ENCODE data around the gene BRINP2. TPM values are rescaled to one million over a fixed set of nuclear protein-coding genes. Genes with fewer than 3 reads are reported as not detected.

The BRINP2 gene
- total and polyA plus RNA-seq, 11 donors = 0.11 to 1.2 (median 0.19) TPM

DNA sequence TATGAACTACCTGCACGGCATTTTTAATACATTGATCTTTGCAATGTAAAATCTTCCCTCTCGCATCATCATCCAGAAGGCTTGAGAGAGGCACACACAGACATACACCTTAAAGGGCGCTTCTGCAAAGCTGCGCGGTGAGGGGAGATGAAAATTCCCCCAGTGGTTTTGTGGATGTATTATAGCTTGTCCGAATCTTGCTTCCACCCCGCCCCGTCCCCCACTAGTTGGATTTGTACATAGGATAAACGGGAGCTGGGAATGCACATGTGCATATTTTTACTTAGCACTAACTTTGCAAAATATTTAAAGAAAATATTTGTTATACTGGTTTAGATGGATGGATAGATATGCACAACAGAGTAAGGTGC is 5.7 kb upstream of the BRINP2 start:
- peaks cover 0 to 15% (median 0%) of the 10 kb centered on the region in 12 donors for H3K4me1 ChIP-seq
- WGBS, 4 donors = 3 to 7% (median 6%) methylated on average over 9 of the region's 9 CpGs
- H3K9me3 ChIP-seq = no peaks in the 10 kb centered on the region
- no peak for TF ChIP-seq POLR2A (IDR thresholded peaks at IDR 0.05)
- TF ChIP-seq, protein P1, sequence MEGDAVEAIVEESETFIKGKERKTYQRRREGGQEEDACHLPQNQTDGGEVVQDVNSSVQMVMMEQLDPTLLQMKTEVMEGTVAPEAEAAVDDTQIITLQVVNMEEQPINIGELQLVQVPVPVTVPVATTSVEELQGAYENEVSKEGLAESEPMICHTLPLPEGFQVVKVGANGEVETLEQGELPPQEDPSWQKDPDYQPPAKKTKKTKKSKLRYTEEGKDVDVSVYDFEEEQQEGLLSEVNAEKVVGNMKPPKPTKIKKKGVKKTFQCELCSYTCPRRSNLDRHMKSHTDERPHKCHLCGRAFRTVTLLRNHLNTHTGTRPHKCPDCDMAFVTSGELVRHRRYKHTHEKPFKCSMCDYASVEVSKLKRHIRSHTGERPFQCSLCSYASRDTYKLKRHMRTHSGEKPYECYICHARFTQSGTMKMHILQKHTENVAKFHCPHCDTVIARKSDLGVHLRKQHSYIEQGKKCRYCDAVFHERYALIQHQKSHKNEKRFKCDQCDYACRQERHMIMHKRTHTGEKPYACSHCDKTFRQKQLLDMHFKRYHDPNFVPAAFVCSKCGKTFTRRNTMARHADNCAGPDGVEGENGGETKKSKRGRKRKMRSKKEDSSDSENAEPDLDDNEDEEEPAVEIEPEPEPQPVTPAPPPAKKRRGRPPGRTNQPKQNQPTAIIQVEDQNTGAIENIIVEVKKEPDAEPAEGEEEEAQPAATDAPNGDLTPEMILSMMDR (IDR thresholded peaks at IDR 0.05) = no peak
- intact Hi-C loops (cut with DNase I) = no loop called here
- no peak overlapping the region for H3K27ac ChIP-seq
- H3K27me3 ChIP-seq = peaks cover 0 to 75% (median 42%) of the 10 kb centered on the region in 9 donors
- H3K4me3 ChIP-seq = peak overlapping the region in 9 of 12 donors; percentile 37 to 56 (median 47)
- DNase-seq (no peak), ATAC-seq (no peak)
- no peaks in the 10 kb centered on the region for H3K36me3 ChIP-seq

DNA sequence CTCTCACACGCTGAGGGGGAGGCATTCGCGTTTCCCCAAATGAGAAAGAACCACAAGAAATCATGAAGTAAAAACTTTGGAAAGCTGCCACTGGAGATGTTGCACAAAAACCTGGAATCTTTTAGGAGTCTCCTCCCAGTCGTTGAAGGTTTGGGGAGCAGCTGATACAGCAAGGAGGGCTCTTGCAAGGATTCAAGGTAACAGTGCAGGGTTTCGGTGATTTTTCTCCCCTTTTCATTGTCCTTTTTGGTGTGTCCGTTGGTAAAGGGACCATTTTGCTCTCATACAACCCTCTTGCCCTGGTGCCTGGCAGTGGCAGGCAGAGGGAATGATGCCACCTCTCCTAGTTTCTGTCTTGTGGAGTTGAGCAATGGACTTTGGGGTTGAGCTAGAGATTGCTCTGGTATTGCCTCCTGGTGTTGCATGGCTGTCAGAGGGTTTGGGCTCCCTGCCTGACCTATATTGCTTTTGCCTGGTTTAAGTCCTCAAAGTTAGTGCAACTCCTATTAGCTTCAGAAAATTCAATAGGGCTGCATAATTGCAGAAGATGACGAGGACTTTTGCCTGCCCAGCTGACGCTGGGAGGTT is 872 bp downstream of the BRINP2 start:
- Histone ChIP-seq H3K27ac (no peak overlapping the region), H3K4me1 (peaks cover 0 to 10% (median 0%) of the 10 kb centered on the region in 12 donors), H3K36me3 (no peaks in the 10 kb centered on the region), H3K27me3 (peaks cover 0 to 63% (median 35%) of the 10 kb centered on the region in 9 donors), H3K9me3 (peaks cover 0 to 1% (median 0%) of the 10 kb centered on the region in 12 donors), H3K4me3 (peak overlapping the region in 11 of 12 donors; percentile 17 to 58 (median 50))
- no peak for TF ChIP-seq POLR2A (IDR thresholded peaks at IDR 0.05)
- ATAC-seq (no peak), DNase-seq (no peak)
- intact Hi-C loops (cut with DNase I) = loop anchor here in 1 of 10 donors (5.0 kb wide), 1 partner anchor 264 kb away; no protein-coding TSS in a partner anchor
- WGBS, 4 donors = 14 to 21% (median 19%) methylated on average over 8 of the region's 8 CpGs

DNA sequence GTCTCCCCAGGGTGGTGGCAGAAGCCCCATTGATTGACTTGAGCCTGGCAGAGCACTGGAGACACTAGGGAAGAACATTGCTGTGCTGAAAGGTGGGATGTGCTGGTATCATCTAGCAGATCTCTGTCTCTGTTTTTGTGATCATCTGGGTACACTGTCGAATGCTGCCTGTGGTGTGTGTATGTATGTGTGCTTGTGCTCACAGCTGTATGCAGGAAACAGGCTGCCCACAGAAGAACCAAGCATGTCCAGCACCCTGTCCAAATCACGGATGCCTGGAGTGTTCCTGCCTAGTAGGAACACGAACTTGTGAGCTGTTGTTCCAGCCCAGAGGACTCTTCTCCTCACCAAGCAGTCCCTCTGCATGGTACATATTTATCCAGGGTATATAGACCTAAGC is 1.5 kb downstream of the BRINP2 start:
- Histone ChIP-seq H3K27me3 (peaks cover 0 to 60% (median 29%) of the 10 kb centered on the region in 9 donors), H3K27ac (no peak overlapping the region), H3K4me3 (no peak overlapping the region), H3K9me3 (peaks cover 0 to 4% (median 0%) of the 10 kb centered on the region in 12 donors), H3K4me1 (peaks cover 0 to 10% (median 0%) of the 10 kb centered on the region in 12 donors), H3K36me3 (no peaks in the 10 kb centered on the region)
- no peak for DNase-seq
- TF ChIP-seq, protein P1 (IDR thresholded peaks at IDR 0.05) = no peak
- TF ChIP-seq POLR2A (IDR thresholded peaks at IDR 0.05) = no peak
- 63 to 79% (median 65%) methylated on average over 3 of the region's 3 CpGs for WGBS, 4 donors
- intact Hi-C loops (cut with DNase I) = loop anchor here in 1 of 10 donors (5.0 kb wide), 1 partner anchor 265 kb away; no protein-coding TSS in a partner anchor
- no peak for ATAC-seq

DNA sequence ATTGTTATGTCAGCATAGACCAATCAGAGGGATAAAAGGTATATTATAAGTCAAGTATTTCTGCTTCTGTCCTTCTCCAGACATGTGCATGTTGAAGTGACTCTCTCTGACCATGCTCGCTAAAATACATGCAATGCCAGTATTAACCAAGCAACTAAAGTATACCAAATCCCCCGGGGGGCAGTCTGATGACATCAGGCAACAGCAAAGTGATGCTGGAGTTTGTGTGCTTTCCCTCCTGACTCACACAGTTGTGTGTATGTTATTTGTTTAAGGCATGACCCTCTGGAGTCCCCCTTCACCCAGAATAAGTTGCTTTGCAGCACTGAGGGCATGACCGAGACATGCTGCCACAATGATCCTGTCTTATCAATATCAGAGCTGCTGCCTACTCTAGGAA is 2.1 kb downstream of the BRINP2 start:
- intact Hi-C loops (cut with DNase I) = loop anchor here in 1 of 10 donors (5.0 kb wide), 1 partner anchor 266 kb away; no protein-coding TSS in a partner anchor
- ATAC-seq (no peak), DNase-seq (no peak)
- Histone ChIP-seq H3K27me3 (peaks cover 0 to 54% (median 24%) of the 10 kb centered on the region in 9 donors), H3K27ac (no peak overlapping the region), H3K9me3 (peaks cover 0 to 4% (median 0%) of the 10 kb centered on the region in 12 donors), H3K4me1 (peaks cover 0 to 10% (median 0%) of the 10 kb centered on the region in 12 donors), H3K36me3 (no peaks in the 10 kb centered on the region), H3K4me3 (no peak overlapping the region)
- WGBS, 4 donors = 80 to 86% (median 81%) methylated on average over 3 of the region's 3 CpGs
- TF ChIP-seq, protein P1 (IDR thresholded peaks at IDR 0.05) = no peak
- no peak for TF ChIP-seq POLR2A (IDR thresholded peaks at IDR 0.05)

All from heart left ventricle (tissue), 16 donors.